K562 (cell line): Measurements from ENCODE around the gene LIPT2. TPM values are rescaled to one million over a fixed set of nuclear protein-coding genes. Genes with fewer than 3 reads are reported as not detected.

Experiments
- ATAC-seq: fragments of 200-7000 bp; cut with Tn5 transposase; 3 replicates; pipeline ENCODE4 v1.9.1; 2020; ENCODE audit warnings: moderate library complexity
- Bru-seq: library from RNA; stranded (reverse); fragments of 400-500 nt; gene quantifications from one replicate; lab custom pipeline; 2021; lab: Mats Ljungman, UMichigan
- BruChase-seq, 2 experiments: library from RNA; stranded (reverse); fragments of 400-500 nt; gene quantifications; one replicate each; lab custom pipeline; 2021; lab: Mats Ljungman, UMichigan
- BruUV-seq: library from RNA; stranded (reverse); fragments of 400-500 nt; replicated peaks from 2 replicates; lab custom pipeline; 2021; lab: Mats Ljungman, UMichigan
- CTCF ChIA-PET: fragments of 300-600 bp; formaldehyde crosslinking; extraction: SDS; loops from one replicate; lab custom pipeline; 2021; ENCODE audit warnings: low intra/inter-chr PET ratio; lab: Yijun Ruan, JAX
- POLR2A ChIA-PET: fragments of 300-600, 350-650 bp; sonication (Branson Sonifier 250); formaldehyde crosslinking; extraction: SDS; loops from one replicate; lab custom pipeline; 2021; ENCODE audit warnings: antibody characterized with exemption, inconsistent platforms; lab: Yijun Ruan, JAX
- DNase-seq, 4 experiments: peaks; one replicate each; pipeline versions ENCODE4 v3.0.0 to v3.0.0-alpha.2; 2011 to 2018; ENCODE audit warnings: low spot score in 3 of 4, mixed read lengths in 3 of 4; ENCODE audit errors: extremely low read depth in 1 of 4
- FAIRE-seq: peaks from 2 replicates; lab custom pipeline; 2011; peaks lifted over from hg19 to GRCh38; lab: Jason Lieb, UNC
- H2AFZ ChIP-seq: 2 replicates; pipeline ENCODE4 v1.6.0; 2011; ENCODE audit warnings: low read depth, low read length, control low read depth, inconsistent platforms
- H3K27ac ChIP-seq: fragments of 200-600 bp; 3 replicates; pipeline ENCODE4 v1.8.0; 2011; ENCODE audit warnings: low read depth, mild to moderate bottlenecking, control low read depth, inconsistent platforms, low read length, moderate library complexity, mixed read lengths; ENCODE audit errors: extremely low read depth
- H3K27me3 ChIP-seq, 2 experiments: fragments of 300-600 bp in 1 of 2; 2 replicates in 1 of 2; 3 replicates in 1 of 2; pipeline versions ENCODE4 v1.6.0 to v1.8.0; 2011; ENCODE audit warnings: inconsistent platforms in 2 of 2, low read length in 2 of 2, mild to moderate bottlenecking in 1 of 2, mixed read lengths in 1 of 2, moderate library complexity in 1 of 2; ENCODE audit not compliant: control insufficient read depth in 2 of 2, insufficient read depth in 2 of 2
- H3K36me3 ChIP-seq: fragments of 300-600 bp; 3 replicates; pipeline ENCODE4 v1.8.0; 2011; ENCODE audit warnings: mild to moderate bottlenecking, low read length, inconsistent platforms; ENCODE audit not compliant: control insufficient read depth, insufficient read depth
- H3K4me1 ChIP-seq, 2 experiments: fragments of 200-600 bp in 1 of 2; replicated peaks in 1 of 2; 2 replicates in 1 of 2; 3 replicates in 1 of 2; pipeline versions ENCODE4 v1.5.1 to v1.8.0; 2011; ENCODE audit warnings: inconsistent platforms in 2 of 2, low read length in 2 of 2, mild to moderate bottlenecking in 1 of 2, mixed read lengths in 1 of 2, moderate library complexity in 1 of 2; ENCODE audit not compliant: control insufficient read depth in 2 of 2, insufficient read depth in 2 of 2
- H3K4me2 ChIP-seq: 2 replicates; pipeline ENCODE4 v1.6.1; 2011; ENCODE audit warnings: low read length, control low read depth, inconsistent platforms, mixed read lengths; ENCODE audit not compliant: insufficient read depth
- H3K4me3 ChIP-seq: fragments of 200-600 bp; sonication (generic), shearing (Covaris generic); 2 replicates; pipeline ENCODE4 v1.5.1; 2016; ENCODE audit warnings: control low read depth, inconsistent platforms
- H3K79me2 ChIP-seq: fragments of 200-600 bp; 3 replicates; pipeline ENCODE4 v1.8.0; 2011; ENCODE audit warnings: low read length, inconsistent platforms; ENCODE audit not compliant: control insufficient read depth, insufficient read depth
- H3K9ac ChIP-seq, 2 experiments: 2 replicates each; pipeline versions ENCODE4 v1.6.0 to v1.6.1; 2011; ENCODE audit warnings: low read depth in 2 of 2, low read length in 2 of 2, control low read depth in 1 of 2, inconsistent platforms in 1 of 2, mild to moderate bottlenecking in 1 of 2, mixed read lengths in 1 of 2; ENCODE audit not compliant: insufficient read depth in 1 of 2
- H3K9me1 ChIP-seq: one replicate; pipeline ENCODE4 v1.6.0; 2011; ENCODE audit warnings: inconsistent platforms, mild to moderate bottlenecking, low read length, moderate library complexity; ENCODE audit not compliant: control insufficient read depth, insufficient read depth
- H3K9me3 ChIP-seq: replicated peaks from 2 replicates; pipeline ENCODE4 v1.5.1; 2011; ENCODE audit warnings: low read depth, low read length, inconsistent platforms; ENCODE audit not compliant: control insufficient read depth, insufficient read depth
- H4K20me1 ChIP-seq: replicated peaks from 2 replicates; pipeline ENCODE4 v1.6.1; 2011; ENCODE audit warnings: low read length, inconsistent platforms, mixed read lengths; ENCODE audit not compliant: control insufficient read depth, insufficient read depth
- GABPB1 ChIP-seq: sonication (generic); formaldehyde crosslinking; IDR thresholded peaks from 2 replicates; pipeline ENCODE4 v1.8.0; 2022; ENCODE audit warnings: mild to moderate bottlenecking, missing genetic modification reagents
- HIVEP1 ChIP-seq: fragments of 250-450 bp; sonication (Bioruptor Pico); IDR thresholded peaks from 2 replicates; pipeline ENCODE4 v1.4.0; 2020; ENCODE audit warnings: mild to moderate bottlenecking
- NFE2 ChIP-seq: IDR thresholded peaks from 2 replicates; pipeline ENCODE4 v1.6.1; 2014; ENCODE audit warnings: antibody characterized with exemption, low read depth
- PHF21A ChIP-seq: fragments of 450-650 bp; IDR thresholded peaks from 2 replicates; pipeline ENCODE4 v1.6.1; 2017; ENCODE audit warnings: low read depth, borderline replicate concordance
- POLR2H ChIP-seq: IDR thresholded peaks from 2 replicates; pipeline ENCODE4 v1.6.1; 2016; ENCODE audit warnings: missing genetic modification characterization, low read depth, mild to moderate bottlenecking, control low read depth, missing compliant biosample characterization, moderate library complexity
- RBM34 ChIP-seq: fragments of 200-400 bp; formaldehyde crosslinking; IDR thresholded peaks from 2 replicates; pipeline ENCODE4 v1.6.1; 2018; ENCODE audit warnings: low read length, borderline replicate concordance; ENCODE audit not compliant: insufficient read depth
- TEAD2 ChIP-seq: fragments of 450-650 bp; IDR thresholded peaks from 2 replicates; pipeline ENCODE4 v1.6.1; 2016; ENCODE audit warnings: missing genetic modification characterization, control low read depth, missing compliant biosample characterization
- U2AF1 ChIP-seq: fragments of 200-400 bp; formaldehyde crosslinking; optimal IDR thresholded peaks from 2 replicates; pipeline ENCODE3; 2017; ENCODE audit warnings: mild to moderate bottlenecking, low read depth, low read length, moderate library complexity
- ZNF384 ChIP-seq: IDR thresholded peaks from 2 replicates; pipeline ENCODE4 v1.6.1; 2012; ENCODE audit warnings: low read depth, low read length, improper control_type of control experiment
- WGBS: fragments of 100-300 bp; shearing (Covaris generic); methylation state at CpG from one replicate; pipeline ENCODE4 v1.1.6; 2016; ENCODE audit warnings: low coverage, mixed read lengths; ENCODE audit not compliant: insufficient coverage; ENCODE audit errors: missing lambda C conversion rate; 5-methylcytosine and 5-hydroxymethylcytosine counted together
- in situ Hi-C: fragments of 300-500 bp; cut with MboI; formaldehyde crosslinking; loops from 4 replicates; pipeline ENCODE4 v1.15.0; 2018; ENCODE audit warnings: inconsistent platforms, mixed read lengths
- intact Hi-C: fragments of 100-400 bp; cut with micrococcal nuclease; formaldehyde crosslinking; loops from 2 replicates; pipeline ENCODE4 v1.14.2; 2022
- long read RNA-seq, 3 experiments: library from polyadenylated mRNA in 2 of 3; library from RNA in 1 of 3; unstranded in 2 of 3; stranded (forward) in 1 of 3; transcript quantifications; one replicate each; pipeline ENCODE4 v2.0.0, GENCODE V29; 2019 to 2022
- polyA minus RNA-seq, 3 experiments: library from RNA; depleted of rRNA, polyadenylated mRNA; stranded (reverse); fragments of >200 nt; gene quantifications; 2 replicates each; pipeline ENCODE4 v1.2.3, GENCODE V29; 2011
- polyA plus RNA-seq, 8 experiments: library from polyadenylated mRNA; depleted of rRNA in 4 of 8; stranded (reverse) in 5 of 8; unstranded in 3 of 8; fragments of >200 nt; fragmentation: Nextera tagmentation in 2 of 8; fragmentation: Illumina TruSeq in 1 of 8; extraction: Ambion mirVana in 2 of 8; extraction: Trizol in 1 of 8; gene quantifications; 2 replicates each; pipeline versions ENCODE4 v1.2.1 to v1.2.3, GENCODE V29; 2011 to 2014; ENCODE audit warnings: inconsistent platforms in 1 of 8, missing spikeins in 1 of 8
- total RNA-seq, 7 experiments: library from RNA; depleted of rRNA in 6 of 7; stranded (reverse); fragments of >200 nt in 6 of 7; fragmentation: Illumina TruSeq in 2 of 7; extraction: Trizol in 2 of 7; gene quantifications; 2 replicates each; pipeline versions ENCODE4 v1.2.1 to v1.2.3, GENCODE V29; 2011 to 2021; ENCODE audit warnings: low replicate concordance in 1 of 7
- TF ChIP-seq, protein P1 (sequence below): sonication (generic); IDR thresholded peaks from 2 replicates; pipeline ENCODE4 v1.6.1; 2016
- TF ChIP-seq, protein P2 (sequence below): fragments of 450-650 bp; IDR thresholded peaks from 2 replicates; pipeline ENCODE4 v1.6.1; 2016; ENCODE audit warnings: borderline replicate concordance
- TF ChIP-seq, protein P3 (sequence below): sonication (generic); formaldehyde crosslinking; IDR thresholded peaks from 2 replicates; pipeline ENCODE4 v1.8.0; 2022; ENCODE audit warnings: mild to moderate bottlenecking, missing genetic modification reagents

LIPT2 gene
- 3.1 TPM in 1 of 2 replicates, not detected in the other for total RNA-seq (2011; cell fraction: chromatin; rRNA removed; ENCODE audit: low replicate concordance)
- total RNA-seq (2011; cell fraction: nucleolus; rRNA removed): 3.4 and 4.3 TPM in 2 replicates
- total RNA-seq (2011; cell fraction: nucleoplasm; rRNA removed): 3.1 and 3.6 TPM in 2 replicates
- total RNA-seq (2014; rRNA removed) (4.5 and 5.5 TPM in 2 replicates), total RNA-seq (2014; rRNA removed; fragmentation: Illumina TruSeq; extraction: Trizol) (2.3 and 3.3 TPM in 2 replicates), total RNA-seq (2015; rRNA removed; fragmentation: Illumina TruSeq; extraction: Trizol) (3.6 and 4.7 TPM in 2 replicates), total RNA-seq (2021) (2.6 and 2.9 TPM in 2 replicates), polyA plus RNA-seq (2011; rRNA removed) (4.5 and 5.2 TPM in 2 replicates), polyA plus RNA-seq (2014; fragmentation: Illumina TruSeq; extraction: Trizol) (3.3 and 4.3 TPM in 2 replicates), polyA plus RNA-seq (2014; fragmentation: Nextera tagmentation; extraction: Ambion mirVana) (1 to 10 TPM in 1 of 2 experiments, under 1 TPM in 1; 1.00 to 1.4 TPM), polyA plus RNA-seq (2014; rRNA removed) (2.9 and 3.5 TPM in 2 replicates), polyA minus RNA-seq (2011; rRNA and poly(A)+ RNA removed) (3.7 and 3.9 TPM in 2 replicates), Bru-seq, nascent RNA (percentile 51 among the genes with signal in this experiment), BruChase-seq, experiment 1, labeled RNA remaining after a 2-hour chase (percentile 49 among the genes with signal in this experiment), BruChase-seq, experiment 2, labeled RNA remaining after a 6-hour chase (percentile 50 among the genes with signal in this experiment)
- 4.2 and 6.6 TPM in 2 replicates for polyA plus RNA-seq (2011; cell fraction: cytosol; rRNA removed)
- polyA plus RNA-seq (2011; cell fraction: nucleus; rRNA removed): 1.4 and 3.0 TPM in 2 replicates
- polyA plus RNA-seq (2012): 2.8 and 3.9 TPM in 2 replicates
- 2.1 and 2.7 TPM in 2 replicates for polyA minus RNA-seq (2011; cell fraction: cytosol; rRNA and poly(A)+ RNA removed)
- 2.6 and 3.2 TPM in 2 replicates for polyA minus RNA-seq (2011; cell fraction: nucleus; rRNA and poly(A)+ RNA removed)
- long read RNA-seq, experiment 1, partial matches to known transcripts: 0 of 6 reads
- long read RNA-seq, experiment 1, other reads (novel, unspliced or antisense): 2 of 6 reads
- long read RNA-seq, experiment 2, transcript LIPT2-201 (2 exons, 1,018 nt): major isoform, 6 of 7 reads
- long read RNA-seq, experiment 2, partial matches to known transcripts: 0 of 7 reads
- long read RNA-seq, experiment 2, other reads (novel, unspliced or antisense): 1 of 7 reads
- long read RNA-seq, experiment 3, partial matches to known transcripts: 0 of 3 reads
- long read RNA-seq, experiment 3, other reads (novel, unspliced or antisense): 1 of 3 reads

DNA sequence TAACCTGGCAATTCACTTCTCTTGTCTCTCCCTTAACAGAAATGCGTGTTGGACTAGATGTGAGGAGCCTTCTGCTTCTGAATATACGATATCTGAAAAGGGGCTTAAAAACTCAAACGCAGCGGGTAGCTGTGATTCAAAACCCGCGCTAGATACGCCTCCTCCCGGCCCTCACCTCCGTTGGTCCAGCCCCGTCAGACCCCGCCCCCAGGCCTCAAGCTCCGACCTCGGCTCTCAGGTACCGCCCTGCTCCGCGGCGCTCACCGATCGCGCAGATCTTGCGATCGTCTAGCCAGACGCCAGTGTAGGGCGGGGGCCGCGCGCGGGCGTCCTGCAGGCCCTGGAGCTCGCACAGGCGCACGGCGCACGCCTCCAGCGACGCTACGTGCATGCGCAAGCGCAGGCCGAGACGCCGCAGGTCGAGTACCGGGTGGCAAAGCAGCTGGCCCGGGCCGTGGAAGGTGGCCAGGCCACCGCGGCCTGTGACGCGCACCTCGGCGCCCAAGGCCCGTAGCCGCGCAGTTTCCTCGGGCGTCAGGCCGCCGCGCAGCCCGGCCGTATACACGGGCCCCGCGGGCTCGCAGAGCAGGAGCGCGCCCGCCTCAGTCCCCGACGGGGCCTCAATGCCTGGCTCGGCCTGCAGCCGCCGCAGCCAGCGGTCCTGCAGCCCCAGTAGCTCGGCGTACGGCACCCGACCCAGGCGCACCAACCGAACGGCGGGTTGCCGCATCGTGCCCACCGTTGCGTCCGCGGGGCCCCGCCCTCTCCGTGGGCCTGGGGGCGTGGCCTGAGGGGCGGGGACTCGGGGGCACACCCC, at the start of gene LIPT2:
Gene LIPT2 (minus strand): TSS at position 751 of the 817 bp plus-strand sequence. CDS start 21 bp downstream, at position 730.
- peak; percentile 100 for ATAC-seq
- Histone ChIP-seq H3K9ac (peak within 1 kb of the TSS; percentile 79 to 92), H3K27ac (peak within 1 kb of the TSS; percentile 89), H3K4me1 (peaks cover 15 to 18% of the 10 kb centered on the region in 2 experiments; a peak in 4 of 5 replicates), H3K9me1 (peaks cover 4% of the 10 kb centered on the region), H3K9me3 (no peaks in the 10 kb centered on the region), H3K27me3 (no peaks in the 10 kb centered on the region), H3K79me2 (no peaks in the 10 kb centered on the region), H2AFZ (peak within 1 kb of the TSS; percentile 99), H3K4me3 (peak within 1 kb of the TSS; percentile 92), H4K20me1 (no peaks in the 10 kb centered on the region), H3K36me3 (no peaks in the 10 kb centered on the region), H3K4me2 (peak within 1 kb of the TSS; percentile 88)
- BruUV-seq: no TSS peak
- peak; percentile 93 for FAIRE-seq
- POLR2A ChIA-PET: interaction anchor here (0.6 to 2.2 kb wide), 15 partner anchors 8 to 44 kb away, joined by 3 to 13 read pairs (median 4); no protein-coding TSS in a partner anchor
- in situ Hi-C loops: no loop called here
- CTCF ChIA-PET: no interaction called here
- intact Hi-C loops: no loop called here
- peak; percentile 92 to 99 (median 92) for DNase-seq
- 1% methylated on average over 69 of the region's 94 CpGs for WGBS
- 0 out of 2 replicates have a peak, but pooled peaks have one; percentile 11 for TF ChIP-seq GABPB1 (CRISPR knock-in tag)
- TF ChIP-seq POLR2H: peak; percentile 62; the same call in 1 of the 2 replicates
- peak; percentile 41 for TF ChIP-seq U2AF1
- TF ChIP-seq, protein P1, sequence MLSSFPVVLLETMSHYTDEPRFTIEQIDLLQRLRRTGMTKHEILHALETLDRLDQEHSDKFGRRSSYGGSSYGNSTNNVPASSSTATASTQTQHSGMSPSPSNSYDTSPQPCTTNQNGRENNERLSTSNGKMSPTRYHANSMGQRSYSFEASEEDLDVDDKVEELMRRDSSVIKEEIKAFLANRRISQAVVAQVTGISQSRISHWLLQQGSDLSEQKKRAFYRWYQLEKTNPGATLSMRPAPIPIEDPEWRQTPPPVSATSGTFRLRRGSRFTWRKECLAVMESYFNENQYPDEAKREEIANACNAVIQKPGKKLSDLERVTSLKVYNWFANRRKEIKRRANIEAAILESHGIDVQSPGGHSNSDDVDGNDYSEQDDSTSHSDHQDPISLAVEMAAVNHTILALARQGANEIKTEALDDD: no peak
- peak; percentile 98; the same call in 1 of the 2 replicates for TF ChIP-seq PHF21A
- TF ChIP-seq, protein P2, sequence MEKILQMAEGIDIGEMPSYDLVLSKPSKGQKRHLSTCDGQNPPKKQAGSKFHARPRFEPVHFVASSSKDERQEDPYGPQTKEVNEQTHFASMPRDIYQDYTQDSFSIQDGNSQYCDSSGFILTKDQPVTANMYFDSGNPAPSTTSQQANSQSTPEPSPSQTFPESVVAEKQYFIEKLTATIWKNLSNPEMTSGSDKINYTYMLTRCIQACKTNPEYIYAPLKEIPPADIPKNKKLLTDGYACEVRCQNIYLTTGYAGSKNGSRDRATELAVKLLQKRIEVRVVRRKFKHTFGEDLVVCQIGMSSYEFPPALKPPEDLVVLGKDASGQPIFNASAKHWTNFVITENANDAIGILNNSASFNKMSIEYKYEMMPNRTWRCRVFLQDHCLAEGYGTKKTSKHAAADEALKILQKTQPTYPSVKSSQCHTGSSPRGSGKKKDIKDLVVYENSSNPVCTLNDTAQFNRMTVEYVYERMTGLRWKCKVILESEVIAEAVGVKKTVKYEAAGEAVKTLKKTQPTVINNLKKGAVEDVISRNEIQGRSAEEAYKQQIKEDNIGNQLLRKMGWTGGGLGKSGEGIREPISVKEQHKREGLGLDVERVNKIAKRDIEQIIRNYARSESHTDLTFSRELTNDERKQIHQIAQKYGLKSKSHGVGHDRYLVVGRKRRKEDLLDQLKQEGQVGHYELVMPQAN: 0 out of 2 replicates have a peak, but pooled peaks have one; percentile 77
- peak; percentile 81 for TF ChIP-seq ZNF384
- TF ChIP-seq HIVEP1 (CRISPR knock-in tag): no peak
- TF ChIP-seq RBM34: no peak
- TF ChIP-seq, protein P3, sequence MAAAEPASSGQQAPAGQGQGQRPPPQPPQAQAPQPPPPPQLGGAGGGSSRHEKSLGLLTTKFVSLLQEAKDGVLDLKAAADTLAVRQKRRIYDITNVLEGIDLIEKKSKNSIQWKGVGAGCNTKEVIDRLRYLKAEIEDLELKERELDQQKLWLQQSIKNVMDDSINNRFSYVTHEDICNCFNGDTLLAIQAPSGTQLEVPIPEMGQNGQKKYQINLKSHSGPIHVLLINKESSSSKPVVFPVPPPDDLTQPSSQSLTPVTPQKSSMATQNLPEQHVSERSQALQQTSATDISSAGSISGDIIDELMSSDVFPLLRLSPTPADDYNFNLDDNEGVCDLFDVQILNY (CRISPR knock-in tag): no peak
- TF ChIP-seq NFE2: no peak
- TF ChIP-seq TEAD2 (tag): no peak
